GM12873 (cell line): ENCODE results near the gene FBN3.

Experiments
- CTCF ChIP-seq: IDR thresholded peaks from 2 replicates; pipeline ENCODE4 v1.5.1; 2012; ENCODE audit warnings: low read depth, mild to moderate bottlenecking, moderate library complexity, low read length, control low read depth; ENCODE audit not compliant: insufficient read depth; ENCODE audit errors: missing control alignments

The FBN3 gene

GRCh38 chr19:8146877-8147581, 2.4 kb downstream of the FBN3 start:
- TF ChIP-seq CTCF = no peak

GRCh38 chr19:8144273-8144995, 5.0 kb downstream of the FBN3 start:
- TF ChIP-seq CTCF = no peak

- no peak for TF ChIP-seq CTCF
These were observed 6.4 kb downstream of the FBN3 start for GRCh38 chr19:8143041-8143440.

GRCh38 chr19:8142513-8142900, 6.9 kb downstream of the FBN3 start:
- no peak for TF ChIP-seq CTCF

GRCh38 chr19:8141726-8142512, 7.5 kb downstream of the FBN3 start:
- no peak for TF ChIP-seq CTCF

- TF ChIP-seq CTCF = no peak
These were observed 11.2 kb downstream of the FBN3 start for GRCh38 chr19:8138201-8138600.

GRCh38 chr19:8137425-8137824, 12.0 kb downstream of the FBN3 start:
- TF ChIP-seq CTCF = no peak
